ENCODE data around the gene NANOS2.
"Not testable (repeated sequence)": the region's sequence is repeated elsewhere in the genome, so short reads cannot be mapped to it uniquely, and the experiment has no call there.

NANOS2 gene

DNA sequence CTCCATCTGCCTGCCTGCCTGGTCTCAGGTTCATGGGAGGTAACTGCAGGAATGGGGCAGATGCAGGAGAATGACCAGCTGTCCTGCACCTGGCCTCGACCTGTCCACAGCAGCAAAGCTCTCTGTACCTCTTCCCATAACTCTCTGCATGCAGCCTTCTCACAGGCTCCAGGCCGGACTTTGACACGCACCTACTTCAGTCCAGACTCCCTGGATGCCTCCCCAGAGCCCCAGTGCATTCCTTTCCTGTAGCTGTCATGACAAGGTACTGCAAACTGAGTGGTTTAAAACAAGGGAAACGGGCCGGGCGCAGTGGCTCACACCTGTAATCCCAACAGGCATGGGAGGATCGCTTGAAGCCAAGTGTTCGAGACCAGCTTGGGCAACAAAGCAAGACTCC, 3.3 kb downstream of the NANOS2 start:
- no peak overlapping the region for H3K4me3 ChIP-seq (ENCODE audit: low read length)
- no peak for TF ChIP-seq ZNF274 (IDR thresholded peaks at IDR 0.05; ENCODE audit: low read depth, low read length)

DNA sequence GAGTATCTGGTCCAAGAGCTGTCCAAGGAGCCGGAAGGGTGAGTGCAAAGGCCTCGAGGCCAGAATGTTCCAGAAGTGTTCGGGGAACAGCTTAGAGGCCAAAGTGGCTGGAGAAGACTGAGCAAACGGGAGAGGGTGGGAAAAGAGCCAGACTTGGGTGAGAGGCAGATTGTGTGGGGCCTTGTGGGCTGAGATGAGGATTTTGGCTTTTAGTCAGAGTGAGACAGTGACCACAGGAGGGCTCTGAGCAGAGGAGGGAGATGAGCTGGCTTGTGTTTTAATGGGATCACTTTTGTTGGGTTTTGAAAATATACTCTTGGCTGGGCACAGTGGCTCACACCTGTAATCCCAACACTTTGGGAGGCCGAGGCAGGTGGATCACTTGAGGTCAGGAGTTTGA, 5.6 kb downstream of the NANOS2 start:
- no peak overlapping the region for H3K4me3 ChIP-seq (ENCODE audit: low read length)
- TF ChIP-seq ZNF274 (IDR thresholded peaks at IDR 0.05; ENCODE audit: low read depth, low read length): no peak

DNA sequence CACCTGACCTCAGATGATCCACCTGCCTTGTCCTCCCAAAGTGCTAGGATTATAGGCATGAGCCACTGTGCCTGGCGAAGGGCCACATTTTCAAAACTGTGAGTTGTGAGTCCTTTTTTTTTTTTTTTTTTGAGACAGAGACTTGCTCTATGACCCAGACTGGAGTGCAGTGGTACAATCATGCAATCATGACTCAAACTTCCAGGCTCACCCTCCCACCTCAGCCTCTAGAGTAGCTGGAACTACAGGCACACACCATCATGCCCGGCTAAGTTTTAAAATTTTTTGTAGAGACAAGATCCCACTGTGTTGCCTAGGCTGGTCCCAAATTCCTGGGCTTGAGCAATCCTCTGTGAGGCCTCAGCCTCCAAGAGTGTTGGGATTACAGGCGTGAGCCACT, 8.4 kb downstream of the NANOS2 start:
- no peak overlapping the region for H3K4me3 ChIP-seq (ENCODE audit: low read length)
- TF ChIP-seq ZNF274 (IDR thresholded peaks at IDR 0.05; ENCODE audit: low read depth, low read length): no peak

DNA sequence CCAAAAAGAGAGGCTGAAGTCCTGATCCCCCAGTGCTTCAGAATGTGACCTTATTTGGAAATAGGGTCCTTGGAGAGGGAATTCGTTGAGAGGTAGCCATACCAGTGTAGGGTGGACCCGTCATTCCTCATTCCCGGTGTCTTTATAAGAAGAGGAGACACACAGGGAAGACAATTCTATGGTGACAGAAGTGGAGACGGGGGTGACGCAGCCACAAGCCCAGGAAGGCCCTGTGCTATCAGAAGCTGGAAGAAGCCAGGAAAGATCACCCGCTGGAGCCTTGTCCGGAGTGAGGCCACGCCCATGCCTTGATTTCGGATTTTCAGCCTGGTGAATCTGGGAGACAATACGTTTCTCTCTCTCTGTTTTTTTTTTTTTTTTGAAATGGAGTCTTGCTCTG, 9.6 kb downstream of the NANOS2 start:
- no peak for TF ChIP-seq ZNF274 (IDR thresholded peaks at IDR 0.05; ENCODE audit: low read depth, low read length)
- H3K4me3 ChIP-seq (ENCODE audit: low read length): no peak overlapping the region

DNA sequence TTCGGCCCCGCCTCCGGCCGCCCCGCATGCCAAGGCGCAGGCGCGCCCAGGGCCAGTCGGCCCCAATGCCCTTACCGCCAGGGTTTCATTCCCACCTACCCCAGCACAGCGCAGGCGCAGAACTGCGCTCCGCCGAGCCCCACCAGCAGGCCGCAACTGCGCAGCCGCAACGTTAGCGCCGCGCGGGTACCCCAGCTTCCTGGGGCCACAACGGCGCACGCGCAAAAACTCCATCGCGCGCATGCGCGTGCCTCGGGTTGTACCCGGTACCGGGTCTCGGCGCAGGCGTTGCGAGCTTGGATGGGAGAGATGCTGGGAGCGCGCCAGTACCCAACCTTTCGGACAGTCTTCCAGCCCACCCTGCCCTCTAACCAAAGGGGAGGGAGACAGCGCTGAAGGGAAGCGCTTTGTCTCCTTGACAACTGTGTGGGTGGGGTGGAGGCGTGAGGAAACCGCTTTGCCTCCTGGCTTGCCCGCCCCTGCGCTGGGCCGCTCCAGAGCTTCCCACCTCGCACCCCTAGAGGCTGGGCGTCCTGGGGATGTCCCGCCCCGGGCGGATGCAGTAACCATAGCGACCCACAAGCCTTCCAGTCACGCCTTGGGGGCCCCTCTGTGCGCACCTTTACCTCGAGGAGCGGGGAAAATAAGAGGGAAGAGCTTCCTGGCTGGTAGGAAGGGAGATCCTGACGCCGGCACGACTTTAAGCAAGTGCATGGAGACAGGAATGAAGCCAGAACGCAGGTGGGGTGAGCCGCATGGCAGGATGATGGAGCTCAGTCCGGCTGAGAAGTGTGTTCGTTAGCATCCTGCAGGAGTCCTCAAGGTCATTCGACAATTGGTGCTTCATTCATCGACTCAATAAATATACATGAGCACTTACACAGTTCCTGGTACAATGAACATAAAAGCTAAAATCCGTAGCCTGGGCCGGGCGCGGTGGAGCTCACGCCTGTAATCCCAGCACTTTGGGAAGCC, 11.6 kb downstream of the NANOS2 start:
- TF ChIP-seq ZNF274 (IDR thresholded peaks at IDR 0.05; ENCODE audit: low read depth, low read length): no peak
- H3K4me3 ChIP-seq (ENCODE audit: low read length): peak overlapping the region; percentile 73; the same call in 1 of the 2 replicates

DNA sequence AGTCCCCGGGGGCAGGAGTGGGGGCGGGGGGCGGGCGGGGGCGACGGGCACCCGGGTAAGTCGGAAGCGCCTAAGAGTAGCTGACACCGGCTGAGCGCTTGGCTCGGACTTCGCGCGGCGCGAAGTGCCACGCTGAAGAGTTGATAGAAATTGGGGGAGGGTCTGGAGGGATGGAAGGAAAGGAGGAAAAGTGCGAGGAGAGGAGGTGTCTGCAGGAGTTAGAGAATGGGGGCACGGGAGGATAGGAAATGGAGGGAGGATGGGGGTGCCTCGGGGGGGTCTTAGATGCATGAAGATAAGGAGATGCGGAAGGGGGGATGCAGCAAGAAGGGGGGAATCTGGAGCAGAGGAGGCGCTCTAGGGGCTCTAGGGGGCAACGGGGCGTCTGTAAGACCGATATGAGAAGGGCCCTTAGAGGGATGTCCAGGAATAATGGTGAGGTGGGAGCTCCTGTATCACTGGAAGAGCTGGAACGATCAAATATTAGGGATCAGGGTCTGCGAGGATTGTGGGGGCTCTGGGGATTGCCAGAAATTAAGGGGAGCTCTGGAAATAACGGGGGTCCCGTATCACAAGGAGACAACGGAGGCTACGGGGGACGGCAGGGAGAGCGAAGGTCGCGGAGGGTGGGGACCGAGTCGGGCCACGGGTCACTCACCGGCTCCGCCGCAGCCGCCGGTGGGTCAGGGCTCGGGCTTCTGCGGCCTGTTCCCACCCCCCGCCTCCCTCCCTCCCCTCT, 12.5 kb downstream of the NANOS2 start, which contains the start of gene MYPOP:
Gene MYPOP (minus strand): TSS at position 702 of the 739 bp plus-strand sequence. CDS start 840 bp downstream, outside the sequence.
- H3K4me3 ChIP-seq (ENCODE audit: low read length): peak within 1 kb of the TSS; percentile 82
- TF ChIP-seq ZNF274 (IDR thresholded peaks at IDR 0.05; ENCODE audit: low read depth, low read length): no peak

DNA sequence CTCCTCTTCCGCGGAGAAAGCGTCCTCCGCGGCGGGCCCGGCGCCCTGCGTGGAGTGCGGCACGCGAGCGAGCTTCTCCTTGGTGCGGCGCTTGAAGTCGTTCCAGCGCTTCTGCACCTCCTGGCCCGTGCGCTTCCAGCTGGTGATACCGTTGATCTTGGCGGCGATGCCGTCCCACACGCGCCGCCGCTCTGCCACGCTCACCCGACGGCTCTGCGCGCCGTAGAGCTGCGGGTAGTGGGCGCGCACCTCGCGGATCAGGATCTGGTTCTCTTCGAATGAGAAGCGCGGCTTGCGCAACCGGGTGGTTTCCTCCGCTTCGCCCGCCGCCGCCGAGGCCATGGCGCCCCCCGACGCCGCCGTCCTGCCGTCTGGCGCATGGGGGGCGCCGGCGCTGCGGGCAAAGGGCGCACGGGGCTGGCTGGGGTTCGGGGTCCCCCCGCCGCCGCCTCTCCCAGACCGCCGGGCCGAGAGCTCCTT, 13.1 kb downstream of the NANOS2 start:
- TF ChIP-seq ZNF274 (IDR thresholded peaks at IDR 0.05; ENCODE audit: low read depth, low read length): no peak
- H3K4me3 ChIP-seq (ENCODE audit: low read length): peak overlapping the region; percentile 82

DNA sequence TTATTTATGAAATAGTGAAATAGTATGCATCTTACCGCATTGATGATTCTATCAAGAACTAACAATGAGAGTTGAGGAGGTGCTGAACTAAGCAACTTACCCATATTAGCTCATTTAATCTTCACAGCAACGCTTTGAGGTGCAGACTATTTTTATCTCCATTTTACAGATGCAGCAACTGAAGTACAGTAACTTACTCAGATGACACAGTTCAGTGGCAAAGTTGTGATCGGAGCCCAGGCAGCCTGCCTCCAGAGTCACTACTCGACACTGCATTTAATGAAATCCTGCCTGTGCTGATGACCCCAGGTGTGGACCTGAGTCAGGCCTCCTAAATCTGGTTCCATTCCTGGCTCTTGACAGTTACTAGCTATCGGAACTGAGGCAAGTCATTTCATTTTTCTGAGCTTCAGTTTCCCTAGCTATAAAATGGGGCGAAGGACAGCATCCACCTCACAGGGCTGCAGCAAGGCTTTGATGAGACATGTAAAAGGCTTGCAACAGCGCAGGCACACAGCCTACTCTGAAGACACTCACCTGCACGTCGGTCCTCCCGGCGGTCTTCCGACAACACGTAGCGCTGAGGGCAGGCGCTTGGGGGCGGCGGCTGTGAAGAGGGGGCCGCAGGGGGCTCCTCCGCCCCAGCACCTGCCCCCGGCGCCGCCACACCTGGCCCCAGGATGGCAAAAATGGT, 13.7 kb downstream of the NANOS2 start:
- no peak for TF ChIP-seq ZNF274 (IDR thresholded peaks at IDR 0.05; ENCODE audit: low read depth, low read length)
- H3K4me3 ChIP-seq (ENCODE audit: low read length): peak overlapping the region; percentile 82; the same call in 1 of the 2 replicates

DNA sequence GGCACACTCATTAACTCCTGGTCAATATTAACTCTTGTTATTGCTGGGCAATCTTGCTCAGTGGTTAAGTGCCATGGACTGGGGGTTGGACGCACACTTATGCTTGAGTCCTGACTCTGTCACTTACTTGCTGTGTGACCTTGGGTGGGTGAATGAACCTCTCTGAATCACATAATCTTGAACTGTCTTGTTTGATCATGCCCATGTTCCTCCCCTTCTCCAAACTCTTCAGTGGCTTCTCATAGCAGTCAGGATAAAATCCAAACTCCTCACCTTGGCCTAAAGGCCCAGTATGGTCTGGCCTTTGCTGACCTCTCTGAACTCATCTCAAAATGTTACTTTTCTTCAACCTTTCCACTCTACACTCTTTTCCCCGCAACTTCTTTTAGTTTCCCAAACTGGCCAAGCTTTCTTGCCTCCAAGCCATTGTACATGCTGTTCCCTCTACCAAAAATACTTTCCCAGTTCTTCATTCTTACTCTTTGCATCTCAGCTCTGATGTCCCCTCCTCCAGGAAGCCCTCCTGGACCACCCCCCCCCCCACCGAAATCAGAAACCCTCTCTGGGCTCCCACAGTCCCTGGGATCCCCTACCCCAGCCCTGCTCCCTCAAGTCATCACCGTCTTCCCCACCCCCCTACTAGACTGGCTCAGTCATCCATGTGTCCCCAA, 14.5 kb downstream of the NANOS2 start:
- TF ChIP-seq ZNF274 (IDR thresholded peaks at IDR 0.05; ENCODE audit: low read depth, low read length): no peak

DNA sequence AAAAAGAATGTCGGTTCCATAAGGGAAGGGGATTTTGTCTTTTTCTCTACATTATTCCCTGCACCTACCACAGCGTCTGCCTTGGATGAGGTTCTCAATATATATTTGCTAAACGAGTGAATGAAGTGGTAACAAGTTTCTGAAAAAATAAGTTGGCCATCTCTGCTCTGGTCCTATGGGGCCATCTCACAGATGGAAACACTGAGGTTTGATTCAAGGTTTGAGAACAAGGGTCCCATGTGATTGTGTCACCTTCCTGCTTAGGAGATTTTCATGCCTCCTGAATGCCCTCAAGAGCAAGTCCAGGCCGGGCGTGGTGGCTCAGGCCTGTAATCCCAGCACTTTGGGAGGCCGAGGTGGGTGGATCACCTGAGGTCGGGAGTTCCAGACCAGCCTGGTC, 15.3 kb downstream of the NANOS2 start:
- no peak overlapping the region for H3K4me3 ChIP-seq (ENCODE audit: low read length)
- TF ChIP-seq ZNF274 (IDR thresholded peaks at IDR 0.05; ENCODE audit: low read depth, low read length): no peak

More for the DNA sequence above, 14.5 kb downstream of the NANOS2 start:
- no peak overlapping the region for H3K4me3 ChIP-seq (ENCODE audit: low read length)

DNA sequence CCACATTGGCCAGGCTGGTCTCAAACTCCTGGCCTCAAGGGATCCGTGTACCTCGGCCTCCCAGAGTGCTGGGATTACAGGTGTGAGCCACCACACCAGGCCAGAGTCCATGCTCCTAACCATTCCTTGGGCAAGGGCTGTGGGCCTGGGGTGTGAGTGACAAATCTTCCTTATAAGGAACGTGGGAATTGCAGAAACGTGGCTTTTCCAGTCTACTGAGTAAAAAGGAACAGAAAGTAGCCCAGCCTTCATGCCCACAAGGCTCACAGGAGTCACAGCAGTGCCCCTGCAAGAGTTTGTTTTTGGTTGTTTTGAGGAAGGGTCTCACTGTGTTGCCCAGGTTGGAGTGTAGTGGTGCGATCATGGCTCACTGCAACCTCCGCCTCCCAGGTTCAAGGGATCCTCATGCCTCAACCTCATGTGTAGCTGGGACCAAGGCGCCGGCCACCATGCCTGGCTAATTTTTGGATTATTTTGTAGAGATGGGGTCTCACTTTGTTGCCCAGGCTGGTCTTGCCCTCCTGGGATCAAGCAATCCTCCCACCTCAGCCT, 17.2 kb downstream of the NANOS2 start:
- H3K4me3 ChIP-seq (ENCODE audit: low read length): no peak overlapping the region
- no peak for TF ChIP-seq ZNF274 (IDR thresholded peaks at IDR 0.05; ENCODE audit: low read depth, low read length)

DNA sequence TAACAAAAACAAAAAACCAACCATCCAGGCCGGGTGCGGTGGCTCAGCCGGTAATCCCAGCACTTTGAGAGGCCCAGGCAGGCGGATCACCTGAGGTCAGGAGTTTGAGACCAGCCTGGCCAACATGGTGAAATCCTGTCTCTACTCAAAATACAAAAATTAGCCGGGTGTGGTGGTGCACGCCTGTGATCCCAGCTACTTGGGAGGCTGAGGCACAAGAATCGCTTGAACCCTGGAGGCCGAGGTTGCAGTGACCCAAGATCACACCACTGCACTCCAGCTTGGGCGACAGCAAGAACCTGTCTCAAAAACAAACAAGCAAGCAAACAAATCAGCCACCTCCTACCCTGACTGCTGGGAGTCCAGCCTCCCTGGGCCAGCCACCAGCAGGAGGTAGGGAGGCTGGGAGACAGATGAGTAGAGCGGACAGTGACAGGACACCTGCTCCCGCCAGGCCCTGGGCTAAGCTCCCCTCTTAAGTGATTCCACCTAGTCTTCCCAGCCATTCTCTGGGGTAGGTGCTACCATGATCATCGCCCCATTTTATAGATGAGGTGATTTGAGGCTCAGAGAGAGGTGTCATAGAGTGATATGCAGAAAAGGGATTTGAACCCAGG, 18.5 kb downstream of the NANOS2 start:
- not testable (repeated sequence) for H3K4me3 ChIP-seq (ENCODE audit: low read length)

DNA sequence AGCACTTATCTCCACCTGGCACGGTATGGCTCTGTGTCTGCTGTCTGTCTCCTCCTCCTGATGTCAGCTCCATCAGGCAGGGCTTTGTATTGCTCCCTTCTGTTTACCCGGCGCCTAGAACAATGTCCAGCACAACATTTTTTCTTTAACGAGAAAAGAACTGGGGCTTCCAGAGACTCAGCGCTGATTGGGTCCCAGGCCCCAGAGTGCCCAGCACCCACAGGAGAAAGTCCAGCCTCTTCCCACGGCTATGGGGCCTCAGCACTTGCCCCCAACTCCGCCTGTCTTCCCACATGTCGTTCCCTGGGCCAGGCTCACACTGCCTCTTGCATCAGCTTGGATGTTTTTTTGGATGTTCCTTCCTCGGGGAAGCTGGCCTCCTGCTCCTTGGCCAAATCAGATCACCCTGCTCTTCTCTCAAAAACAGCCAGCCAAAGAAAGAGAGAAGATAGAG, 19.0 kb downstream of the NANOS2 start:
- H3K4me3 ChIP-seq (ENCODE audit: low read length): no peak overlapping the region
- no peak for TF ChIP-seq ZNF274 (IDR thresholded peaks at IDR 0.05; ENCODE audit: low read depth, low read length)

Data from GM08714 (cell line).